HepG2 (cell line): ENCODE measurements around the gene CEBPA. TPM values are rescaled to one million over a fixed set of nuclear protein-coding genes. Genes with fewer than 3 reads are reported as not detected.

ENCODE experiments used
- AKNA ChIP-seq: sonication (generic); formaldehyde crosslinking; IDR thresholded peaks from 2 replicates; pipeline ENCODE4 v1.4.0; 2020; ENCODE audit warnings: missing genetic modification reagents, borderline replicate concordance
- DNMT1 ChIP-seq: sonication (generic); formaldehyde crosslinking; IDR thresholded peaks from 2 replicates; pipeline ENCODE4 v1.5.1; 2020; ENCODE audit warnings: mild to moderate bottlenecking, missing genetic modification reagents
- ETV6 ChIP-seq: sonication (generic); formaldehyde crosslinking; conservative IDR thresholded peaks from 2 replicates; pipeline ENCODE4 v1.4.0; 2020; ENCODE audit warnings: missing genetic modification reagents
- KDM6A ChIP-seq: IDR thresholded peaks from 2 replicates; pipeline ENCODE4 v1.6.1; 2016; ENCODE audit warnings: low read depth
- MAF1 ChIP-seq: sonication (generic); formaldehyde crosslinking; IDR thresholded peaks from 2 replicates; pipeline ENCODE4 v1.5.0; 2020; ENCODE audit warnings: missing genetic modification reagents, borderline replicate concordance
- MAFG ChIP-seq: sonication (generic); formaldehyde crosslinking; IDR thresholded peaks from 2 replicates; pipeline ENCODE4 v1.5.1; 2020; ENCODE audit warnings: mild to moderate bottlenecking, missing genetic modification reagents
- MNT ChIP-seq: fragments of 450-650 bp; IDR thresholded peaks from 2 replicates; pipeline ENCODE4 v1.6.1; 2016
- PBX3 ChIP-seq: sonication (generic); formaldehyde crosslinking; IDR thresholded peaks from 2 replicates; pipeline ENCODE4 v1.8.1; 2023; ENCODE audit warnings: missing genetic modification reagents, inconsistent platforms, borderline replicate concordance
- RBFOX2 ChIP-seq: fragments of 200-400 bp; formaldehyde crosslinking; IDR thresholded peaks from 2 replicates; pipeline ENCODE4 v1.6.1; 2017; ENCODE audit warnings: low read depth, mild to moderate bottlenecking, low read length
- RBM22 ChIP-seq: fragments of 200-400 bp; formaldehyde crosslinking; optimal IDR thresholded peaks from 2 replicates; pipeline ENCODE3; 2017; ENCODE audit warnings: mild to moderate bottlenecking, low read length, moderate library complexity
- RFX1 ChIP-seq: fragments of 450-650 bp; IDR thresholded peaks from 2 replicates; pipeline ENCODE4 v1.6.1; 2017
- ZC3H13 ChIP-seq: sonication (generic); formaldehyde crosslinking; IDR thresholded peaks from 2 replicates; pipeline ENCODE4 v1.8.1; 2023; ENCODE audit warnings: mild to moderate bottlenecking, missing genetic modification reagents, moderate library complexity
- ZFP62 ChIP-seq: sonication (generic); formaldehyde crosslinking; IDR thresholded peaks from 2 replicates; pipeline ENCODE4 v1.4.0; 2020; ENCODE audit warnings: missing genetic modification reagents
- ZNF331 ChIP-seq: sonication (generic); formaldehyde crosslinking; IDR thresholded peaks from 2 replicates; pipeline ENCODE4 v1.4.0; 2020; ENCODE audit warnings: missing genetic modification reagents
- ZNF550 ChIP-seq: sonication (generic); formaldehyde crosslinking; IDR thresholded peaks from 2 replicates; pipeline ENCODE4 v1.4.0; 2020; ENCODE audit warnings: mild to moderate bottlenecking, missing genetic modification reagents, borderline replicate concordance
- ZNF576 ChIP-seq: sonication (generic); formaldehyde crosslinking; IDR thresholded peaks from 2 replicates; pipeline ENCODE4 v1.4.0; 2020; ENCODE audit warnings: mild to moderate bottlenecking, missing genetic modification reagents
- ZNF598 ChIP-seq: sonication (generic); formaldehyde crosslinking; IDR thresholded peaks from 2 replicates; pipeline ENCODE4 v1.5.1; 2020; ENCODE audit warnings: mild to moderate bottlenecking, missing genetic modification reagents, borderline replicate concordance
- ZNF709 ChIP-seq: sonication (generic); formaldehyde crosslinking; IDR thresholded peaks from 2 replicates; pipeline ENCODE4 v1.5.0; 2020; ENCODE audit warnings: mild to moderate bottlenecking, missing genetic modification reagents
- ZNF790 ChIP-seq: sonication (generic); formaldehyde crosslinking; IDR thresholded peaks from 2 replicates; pipeline ENCODE4 v1.8.0; 2022; ENCODE audit warnings: missing genetic modification reagents, mild to moderate bottlenecking, borderline replicate concordance
- polyA plus RNA-seq, 8 experiments: library from polyadenylated mRNA; depleted of rRNA in 3 of 8; stranded (reverse) in 7 of 8; unstranded in 1 of 8; fragments of >200 nt; fragmentation: Illumina TruSeq in 4 of 8; extraction: Trizol in 4 of 8; gene quantifications; 2 replicates each; pipeline versions ENCODE4 v1.2.1 to v1.2.3, GENCODE V29; 2011 to 2016; ENCODE audit warnings: low read depth in 4 of 8, missing spikeins in 1 of 8, mixed read lengths in 1 of 8; ENCODE audit not compliant: insufficient read depth in 1 of 8
- total RNA-seq, 5 experiments: library from RNA; depleted of rRNA; stranded (reverse); fragments of >200 nt; fragmentation: Illumina TruSeq; extraction: Trizol; gene quantifications; 2 replicates each; pipeline ENCODE4 v1.2.3, GENCODE V29; 2016; ENCODE audit warnings: low read depth in 1 of 5

The CEBPA gene
- total and polyA plus RNA-seq, 2 of the 13 experiments (the other 11 are each of a cell fraction or from before 2014, with no cell fraction given), result 24.8 to 103 TPM

GRCh38 chr19:33278403-33279269 lies 23.7 kb downstream of the CEBPA start (continued):
- TF ChIP-seq RBFOX2 (peak; percentile 71), ZNF576 (no peak), DNMT1 (CRISPR knock-in tag) (no peak), RBM22 (no peak), ZNF709 (CRISPR knock-in tag) (no peak), ZNF598 (CRISPR knock-in tag) (no peak), ZNF331 (CRISPR knock-in tag) (peak; percentile 69), ZFP62 (CRISPR knock-in tag) (no peak), KDM6A (CRISPR knock-in tag) (peak; percentile 83), ZNF550 (no peak), PBX3 (CRISPR knock-in tag) (no peak), MNT (no peak), MAFG (no peak), AKNA (CRISPR knock-in tag) (no peak), RFX1 (no peak), MAF1 (CRISPR knock-in tag) (no peak), ZC3H13 (CRISPR knock-in tag) (no peak), ZNF790 (no peak), ETV6 (peak; percentile 76; the same call in 1 of the 2 replicates)
